ENCODE results near the gene CAPG.

CAPG gene

GRCh38 chr2:85437488-85438200, 27.5 kb upstream of the CAPG start:
- Histone ChIP-seq H3K4me3 (ENCODE audit: low read length in 2 of 2) (peak overlapping the region; percentile 45 to 74), H3K9ac (ENCODE audit: low read length in 2 of 2) (peak overlapping the region; percentile 79 to 80), H3K27me3 (ENCODE audit: control insufficient read depth in 1 of 2, insufficient read depth in 2 of 2, low read length in 2 of 2) (no peaks in the 10 kb centered on the region), H3K27ac (ENCODE audit: low read length) (peak overlapping the region; percentile 96), H3K4me1 (ENCODE audit: control insufficient read depth, insufficient read depth, low read length) (peaks cover 36% of the 10 kb centered on the region), H3K36me3 (ENCODE audit: control insufficient read depth in 2 of 2, insufficient read depth in 2 of 2, low read length in 2 of 2) (no peaks in the 10 kb centered on the region), H3K9me3 (ENCODE audit: control insufficient read depth in 2 of 2, low read length in 2 of 2) (no peaks in the 10 kb centered on the region)

- Histone ChIP-seq H3K9me3 (ENCODE audit: control insufficient read depth in 2 of 2, low read length in 2 of 2) (no peaks in the 10 kb centered on the region), H3K9ac (ENCODE audit: low read length in 2 of 2) (peak overlapping the region; percentile 76 to 79), H3K36me3 (ENCODE audit: control insufficient read depth in 2 of 2, insufficient read depth in 2 of 2, low read length in 2 of 2) (no peaks in the 10 kb centered on the region), H3K27me3 (ENCODE audit: control insufficient read depth in 1 of 2, insufficient read depth in 2 of 2, low read length in 2 of 2) (no peaks in the 10 kb centered on the region), H3K27ac (ENCODE audit: low read length) (peak overlapping the region; percentile 96), H3K4me1 (ENCODE audit: control insufficient read depth, insufficient read depth, low read length) (peaks cover 36% of the 10 kb centered on the region), H3K4me3 (ENCODE audit: low read length in 2 of 2) (peak overlapping the region; percentile 45 to 74)
Measured at GRCh38 chr2:85436836-85437487, 26.8 kb upstream of the CAPG start.

GRCh38 chr2:85435981-85436835, 26.0 kb upstream of the CAPG start:
- no peaks in the 10 kb centered on the region for H3K9me3 ChIP-seq (ENCODE audit: control insufficient read depth in 2 of 2, low read length in 2 of 2)
- H3K4me3 ChIP-seq (ENCODE audit: low read length in 2 of 2), result no peak overlapping the region
- peak overlapping the region in 1 of 2 donors; percentile 13 for H3K9ac ChIP-seq (ENCODE audit: low read length in 2 of 2)
- no peaks in the 10 kb centered on the region for H3K36me3 ChIP-seq (ENCODE audit: control insufficient read depth in 2 of 2, insufficient read depth in 2 of 2, low read length in 2 of 2)
- peaks cover 36% of the 10 kb centered on the region for H3K4me1 ChIP-seq (ENCODE audit: control insufficient read depth, insufficient read depth, low read length)
- peak overlapping the region; percentile 96 for H3K27ac ChIP-seq (ENCODE audit: low read length)
- no peaks in the 10 kb centered on the region for H3K27me3 ChIP-seq (ENCODE audit: control insufficient read depth in 1 of 2, insufficient read depth in 2 of 2, low read length in 2 of 2)

GRCh38 chr2:85435220-85435958, 25.2 kb upstream of the CAPG start:
- Histone ChIP-seq H3K36me3 (ENCODE audit: control insufficient read depth in 2 of 2, insufficient read depth in 2 of 2, low read length in 2 of 2) (no peaks in the 10 kb centered on the region), H3K27ac (ENCODE audit: low read length) (peak overlapping the region; percentile 96), H3K9ac (ENCODE audit: low read length in 2 of 2) (no peak overlapping the region), H3K4me1 (ENCODE audit: control insufficient read depth, insufficient read depth, low read length) (peaks cover 36% of the 10 kb centered on the region), H3K27me3 (ENCODE audit: control insufficient read depth in 1 of 2, insufficient read depth in 2 of 2, low read length in 2 of 2) (no peaks in the 10 kb centered on the region), H3K4me3 (ENCODE audit: low read length in 2 of 2) (no peak overlapping the region), H3K9me3 (ENCODE audit: control insufficient read depth in 2 of 2, low read length in 2 of 2) (no peaks in the 10 kb centered on the region)

- Histone ChIP-seq H3K4me1 (ENCODE audit: control insufficient read depth, insufficient read depth, low read length) (peaks cover 38% of the 10 kb centered on the region), H3K9ac (ENCODE audit: low read length in 2 of 2) (no peak overlapping the region), H3K4me3 (ENCODE audit: low read length in 2 of 2) (no peak overlapping the region), H3K27ac (ENCODE audit: low read length) (peak overlapping the region; percentile 96), H3K9me3 (ENCODE audit: control insufficient read depth in 2 of 2, low read length in 2 of 2) (no peaks in the 10 kb centered on the region), H3K36me3 (ENCODE audit: control insufficient read depth in 2 of 2, insufficient read depth in 2 of 2, low read length in 2 of 2) (no peaks in the 10 kb centered on the region), H3K27me3 (ENCODE audit: control insufficient read depth in 1 of 2, insufficient read depth in 2 of 2, low read length in 2 of 2) (no peaks in the 10 kb centered on the region)
Measured at GRCh38 chr2:85434696-85435095, 24.5 kb upstream of the CAPG start.

GRCh38 chr2:85433511-85434089, 23.4 kb upstream of the CAPG start:
- Histone ChIP-seq H3K36me3 (ENCODE audit: control insufficient read depth in 2 of 2, insufficient read depth in 2 of 2, low read length in 2 of 2) (no peaks in the 10 kb centered on the region), H3K9me3 (ENCODE audit: control insufficient read depth in 2 of 2, low read length in 2 of 2) (no peaks in the 10 kb centered on the region), H3K27me3 (ENCODE audit: control insufficient read depth in 1 of 2, insufficient read depth in 2 of 2, low read length in 2 of 2) (no peaks in the 10 kb centered on the region), H3K4me3 (ENCODE audit: low read length in 2 of 2) (no peak overlapping the region), H3K9ac (ENCODE audit: low read length in 2 of 2) (peak overlapping the region; percentile 2 to 29), H3K27ac (ENCODE audit: low read length) (peak overlapping the region; percentile 66), H3K4me1 (ENCODE audit: control insufficient read depth, insufficient read depth, low read length) (peaks cover 33% of the 10 kb centered on the region)

- Histone ChIP-seq H3K27me3 (ENCODE audit: control insufficient read depth in 1 of 2, insufficient read depth in 2 of 2, low read length in 2 of 2) (no peaks in the 10 kb centered on the region), H3K36me3 (ENCODE audit: control insufficient read depth in 2 of 2, insufficient read depth in 2 of 2, low read length in 2 of 2) (no peaks in the 10 kb centered on the region), H3K4me3 (ENCODE audit: low read length in 2 of 2) (no peak overlapping the region), H3K27ac (ENCODE audit: low read length) (no peak overlapping the region), H3K9me3 (ENCODE audit: control insufficient read depth in 2 of 2, low read length in 2 of 2) (no peaks in the 10 kb centered on the region), H3K9ac (ENCODE audit: low read length in 2 of 2) (no peak overlapping the region), H3K4me1 (ENCODE audit: control insufficient read depth, insufficient read depth, low read length) (peaks cover 20% of the 10 kb centered on the region)
Measured at GRCh38 chr2:85431570-85432205, 21.5 kb upstream of the CAPG start.

- Histone ChIP-seq H3K4me1 (ENCODE audit: control insufficient read depth, insufficient read depth, low read length) (peaks cover 16% of the 10 kb centered on the region), H3K27ac (ENCODE audit: low read length) (no peak overlapping the region), H3K36me3 (ENCODE audit: control insufficient read depth in 2 of 2, insufficient read depth in 2 of 2, low read length in 2 of 2) (no peaks in the 10 kb centered on the region), H3K9ac (ENCODE audit: low read length in 2 of 2) (no peak overlapping the region), H3K4me3 (ENCODE audit: low read length in 2 of 2) (no peak overlapping the region), H3K27me3 (ENCODE audit: control insufficient read depth in 1 of 2, insufficient read depth in 2 of 2, low read length in 2 of 2) (no peaks in the 10 kb centered on the region), H3K9me3 (ENCODE audit: control insufficient read depth in 2 of 2, low read length in 2 of 2) (no peaks in the 10 kb centered on the region)
Measured at GRCh38 chr2:85430752-85431569, 20.8 kb upstream of the CAPG start.

GRCh38 chr2:85429924-85430289, 19.7 kb upstream of the CAPG start:
- Histone ChIP-seq H3K36me3 (ENCODE audit: control insufficient read depth in 2 of 2, insufficient read depth in 2 of 2, low read length in 2 of 2) (no peaks in the 10 kb centered on the region), H3K4me3 (ENCODE audit: low read length in 2 of 2) (no peak overlapping the region), H3K9me3 (ENCODE audit: control insufficient read depth in 2 of 2, low read length in 2 of 2) (no peaks in the 10 kb centered on the region), H3K9ac (ENCODE audit: low read length in 2 of 2) (no peak overlapping the region), H3K27ac (ENCODE audit: low read length) (no peak overlapping the region), H3K27me3 (ENCODE audit: control insufficient read depth in 1 of 2, insufficient read depth in 2 of 2, low read length in 2 of 2) (no peaks in the 10 kb centered on the region), H3K4me1 (ENCODE audit: control insufficient read depth, insufficient read depth, low read length) (peaks cover 16% of the 10 kb centered on the region)
